ENCODE results near the gene ZNF443. TPM values are rescaled to one million over a fixed set of nuclear protein-coding genes. Genes with fewer than 3 reads are reported as not detected.
"Not testable (repeated sequence)": the region's sequence is repeated elsewhere in the genome, so short reads cannot be mapped to it uniquely, and the experiment has no call there.

The ZNF443 gene
- total RNA-seq, 1 donor from 2014 or later, result 13.8 TPM

DNA sequence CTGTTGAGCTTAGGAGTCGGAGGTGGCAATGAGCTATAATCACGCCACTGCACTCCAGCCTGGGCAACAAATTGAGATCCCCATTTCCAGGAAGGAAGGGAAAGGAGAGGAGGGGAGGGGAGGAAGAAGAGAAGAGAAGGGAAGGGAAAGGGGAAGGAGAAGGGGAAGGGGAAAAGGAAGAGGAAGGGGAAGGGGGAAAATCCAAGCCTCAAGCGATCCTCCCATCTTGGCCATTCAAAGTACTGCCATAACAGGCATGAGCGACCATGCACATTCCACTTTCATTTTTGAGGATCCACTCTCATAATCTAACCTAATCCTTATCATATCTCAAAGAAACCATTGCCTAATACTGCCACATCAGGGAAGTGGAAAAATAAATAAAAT lies 14.9 kb downstream of the ZNF443 start:
- DNase-seq (ENCODE audit: low spot score, unreplicated experiment), result no peak
- H3K4me3 Mint-ChIP-seq (ENCODE audit: low read depth), result no peak overlapping the region
- no peaks in the 10 kb centered on the region for H3K27me3 Mint-ChIP-seq
- TF ChIP-seq CTCF (IDR thresholded peaks at IDR 0.05; ENCODE audit: unreplicated experiment), result no peak
- peaks cover 38% of the 10 kb centered on the region for H3K9me3 Mint-ChIP-seq (ENCODE audit: low read depth)
- H3K27ac Mint-ChIP-seq, result no peak overlapping the region
- peaks cover 84% of the 10 kb centered on the region for H3K36me3 Mint-ChIP-seq (ENCODE audit: insufficient read depth)
- H3K4me1 Mint-ChIP-seq (ENCODE audit: low read depth), result no peaks in the 10 kb centered on the region

DNA sequence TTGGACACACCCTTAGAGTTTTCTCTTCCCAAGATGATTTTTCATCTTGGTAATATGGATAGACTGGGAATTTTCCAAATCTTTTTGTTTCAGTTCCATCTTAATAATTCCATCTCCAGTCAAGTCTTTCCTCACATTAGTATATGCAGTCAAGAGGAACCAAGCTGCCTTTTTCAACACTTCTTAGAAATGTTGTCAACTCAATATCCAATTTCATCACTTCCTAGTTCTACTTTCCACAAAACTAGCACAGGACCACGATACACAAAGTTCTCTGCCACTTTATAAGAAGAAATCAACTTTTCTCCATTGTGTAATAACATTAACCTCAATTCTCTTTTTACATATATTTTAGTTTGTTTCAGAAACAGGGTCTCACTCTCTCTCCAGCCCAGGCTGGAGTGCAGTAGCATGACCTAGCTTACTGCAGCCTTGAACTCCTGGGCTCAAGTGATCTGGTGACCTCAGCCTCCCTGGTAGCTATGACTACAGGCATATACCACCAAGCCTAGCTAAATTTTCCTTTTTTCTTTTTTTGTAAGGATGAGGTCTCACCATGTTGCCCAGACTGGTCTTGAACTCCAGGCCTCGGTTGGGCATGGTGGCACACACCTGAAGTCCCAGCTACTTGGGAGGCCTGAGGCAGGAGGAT lies 15.5 kb downstream of the ZNF443 start:
- H3K4me3 Mint-ChIP-seq (ENCODE audit: low read depth), result no peak overlapping the region
- H3K9me3 Mint-ChIP-seq (ENCODE audit: low read depth), result peaks cover 34% of the 10 kb centered on the region
- no peak overlapping the region for H3K27ac Mint-ChIP-seq
- no peak for DNase-seq (ENCODE audit: low spot score, unreplicated experiment)
- TF ChIP-seq CTCF (IDR thresholded peaks at IDR 0.05; ENCODE audit: unreplicated experiment), result no peak
- H3K4me1 Mint-ChIP-seq (ENCODE audit: low read depth), result no peaks in the 10 kb centered on the region
- H3K27me3 Mint-ChIP-seq, result no peaks in the 10 kb centered on the region
- peaks cover 83% of the 10 kb centered on the region for H3K36me3 Mint-ChIP-seq (ENCODE audit: insufficient read depth)

- H3K27me3 Mint-ChIP-seq; H3K27ac Mint-ChIP-seq; DNase-seq (ENCODE audit: low spot score, unreplicated experiment); H3K4me3 Mint-ChIP-seq (ENCODE audit: low read depth); H3K4me1 Mint-ChIP-seq (ENCODE audit: low read depth): not testable (repeated sequence)
- Mint-ChIP-seq H3K36me3 (ENCODE audit: insufficient read depth) (peaks cover 71% of the 10 kb centered on the region), H3K9me3 (ENCODE audit: low read depth) (peaks cover 39% of the 10 kb centered on the region)
Observed at GRCh38 chr19:12417273-12417672, 23.5 kb downstream of the ZNF443 start.

- H3K36me3 Mint-ChIP-seq (ENCODE audit: insufficient read depth), result peaks cover 36% of the 10 kb centered on the region
- H3K9me3 Mint-ChIP-seq (ENCODE audit: low read depth), result peaks cover 31% of the 10 kb centered on the region
- H3K27ac Mint-ChIP-seq, result no peak overlapping the region
- no peak overlapping the region for H3K4me3 Mint-ChIP-seq (ENCODE audit: low read depth)
- no peak for DNase-seq (ENCODE audit: low spot score, unreplicated experiment)
- TF ChIP-seq CTCF (IDR thresholded peaks at IDR 0.05; ENCODE audit: unreplicated experiment), result no peak
- no peaks in the 10 kb centered on the region for H3K4me1 Mint-ChIP-seq (ENCODE audit: low read depth)
- no peaks in the 10 kb centered on the region for H3K27me3 Mint-ChIP-seq
Observed at GRCh38 chr19:12411893-12412292, 28.9 kb downstream of the ZNF443 start.

DNA sequence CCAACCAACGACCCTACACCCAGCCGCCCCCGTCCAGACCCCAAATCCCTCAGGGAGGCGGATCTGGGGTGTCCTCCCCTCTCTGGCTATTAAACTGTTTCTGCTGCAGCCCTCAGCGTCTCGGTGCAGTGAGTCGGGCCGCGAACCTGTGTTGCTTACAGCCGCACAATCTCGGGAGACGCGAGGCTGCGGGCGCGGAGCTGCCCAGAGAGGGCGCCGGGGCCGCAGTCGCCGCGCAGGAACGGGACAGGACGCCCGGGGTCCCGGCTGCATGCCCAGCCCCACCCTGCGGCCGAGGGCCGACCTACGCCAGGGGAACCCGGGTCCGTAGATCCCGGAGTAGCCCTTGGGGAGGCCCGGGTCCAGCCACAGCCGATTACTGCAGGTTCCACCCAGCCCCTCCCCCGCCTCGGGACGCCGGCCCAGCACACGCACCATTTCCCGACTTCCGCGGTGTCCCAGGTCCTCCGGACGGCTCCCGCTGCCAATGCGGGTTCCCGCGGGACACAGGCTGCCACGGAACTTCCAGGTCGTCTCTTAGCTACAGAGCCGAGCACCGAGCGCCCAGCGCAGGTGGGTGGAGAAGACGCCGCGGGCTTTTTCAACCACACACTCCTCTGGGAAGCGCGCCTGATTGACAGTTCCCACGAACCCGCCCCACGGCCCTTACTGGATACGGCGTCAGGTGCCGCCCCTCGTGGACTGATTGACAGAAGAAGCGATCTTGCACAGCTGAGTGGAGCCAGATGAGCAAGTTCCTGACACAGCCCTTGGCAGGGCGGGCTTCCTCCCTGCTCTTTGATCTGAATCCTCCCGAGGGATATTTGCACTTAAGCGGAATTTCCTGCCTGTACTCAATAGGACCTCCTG lies 40.0 kb downstream of the ZNF443 start, which contains the start of gene ZNF799:
Gene ZNF799, minus strand, starts transcription at position 639 of the 870 bp plus-strand sequence. Its CDS starts 201 bp downstream, at position 438.
- H3K4me1 Mint-ChIP-seq (ENCODE audit: low read depth), result peaks cover 9% of the 10 kb centered on the region
- H3K36me3 Mint-ChIP-seq (ENCODE audit: insufficient read depth), result peaks cover 11% of the 10 kb centered on the region
- H3K4me3 Mint-ChIP-seq (ENCODE audit: low read depth), result peak within 1 kb of the TSS; percentile 93
- peak within 1 kb of the TSS; percentile 98 for H3K27ac Mint-ChIP-seq
- no peaks in the 10 kb centered on the region for H3K27me3 Mint-ChIP-seq
- DNase-seq (ENCODE audit: low spot score, unreplicated experiment), result peak; percentile 84
- TF ChIP-seq CTCF (IDR thresholded peaks at IDR 0.05; ENCODE audit: unreplicated experiment), result peak; percentile 34
- H3K9me3 Mint-ChIP-seq (ENCODE audit: low read depth), result peaks cover 12% of the 10 kb centered on the region

- H3K36me3 Mint-ChIP-seq (ENCODE audit: insufficient read depth), result peaks cover 16% of the 10 kb centered on the region
- peak overlapping the region; percentile 98 for H3K27ac Mint-ChIP-seq
- not testable (repeated sequence) for H3K27me3 Mint-ChIP-seq; H3K4me1 Mint-ChIP-seq (ENCODE audit: low read depth)
- peak overlapping the region; percentile 93 for H3K4me3 Mint-ChIP-seq (ENCODE audit: low read depth)
- peak; percentile 42 for DNase-seq (ENCODE audit: low spot score, unreplicated experiment)
- H3K9me3 Mint-ChIP-seq (ENCODE audit: low read depth), result peaks cover 16% of the 10 kb centered on the region
Observed at GRCh38 chr19:12399901-12400632, 40.8 kb downstream of the ZNF443 start.

DNA sequence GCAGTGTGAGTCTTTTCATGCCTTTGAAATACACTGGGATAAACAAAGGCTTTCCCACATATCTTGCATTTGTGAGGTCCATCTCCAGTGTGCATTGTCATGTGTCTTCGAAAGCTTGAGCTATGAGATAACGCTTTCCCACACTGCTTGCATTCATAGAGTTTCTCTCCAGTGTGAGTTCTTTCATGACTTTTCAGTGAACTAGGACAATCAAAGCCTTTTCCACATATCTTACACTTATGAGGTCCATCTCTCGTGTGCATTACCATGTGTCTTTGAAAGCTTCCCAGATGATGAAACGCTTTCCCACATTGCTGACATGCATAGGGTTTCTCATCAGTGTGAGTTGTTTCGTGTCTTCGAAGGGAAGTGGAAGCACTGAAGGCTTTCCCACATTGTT lies 49.7 kb downstream of the ZNF443 start:
- DNase-seq (ENCODE audit: low spot score, unreplicated experiment); H3K27ac Mint-ChIP-seq; H3K4me1 Mint-ChIP-seq (ENCODE audit: low read depth); H3K27me3 Mint-ChIP-seq; H3K4me3 Mint-ChIP-seq (ENCODE audit: low read depth): not testable (repeated sequence)
- peaks cover 78% of the 10 kb centered on the region for H3K36me3 Mint-ChIP-seq (ENCODE audit: insufficient read depth)
- H3K9me3 Mint-ChIP-seq (ENCODE audit: low read depth), result peaks cover 57% of the 10 kb centered on the region

DNA sequence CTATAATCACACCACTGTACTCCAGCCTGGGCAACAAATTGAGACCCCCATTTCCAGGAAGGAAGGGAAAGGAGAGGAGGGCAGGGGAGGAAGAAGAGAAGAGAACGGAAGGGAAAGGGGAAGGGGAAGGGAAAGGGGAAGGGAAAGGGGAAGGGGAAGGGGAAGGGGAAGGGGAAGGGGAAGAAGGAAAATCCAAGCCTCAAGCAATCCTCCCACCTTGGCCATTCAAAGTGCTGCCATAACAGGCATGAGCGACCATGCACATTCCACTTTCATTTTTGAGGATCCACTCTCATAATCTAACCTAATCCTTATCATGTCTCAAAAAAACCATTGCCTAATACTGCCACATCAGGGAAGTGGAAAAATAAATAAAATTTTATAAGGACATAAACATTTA lies 54.5 kb downstream of the ZNF443 start:
- not testable (repeated sequence) for H3K27ac Mint-ChIP-seq; DNase-seq (ENCODE audit: low spot score, unreplicated experiment); H3K27me3 Mint-ChIP-seq; H3K4me3 Mint-ChIP-seq (ENCODE audit: low read depth); H3K4me1 Mint-ChIP-seq (ENCODE audit: low read depth)
- Mint-ChIP-seq H3K9me3 (ENCODE audit: low read depth) (peaks cover 45% of the 10 kb centered on the region), H3K36me3 (ENCODE audit: insufficient read depth) (peaks cover 61% of the 10 kb centered on the region)

All from progenitor cell of endocrine pancreas (in vitro differentiated cells).